PC-3 (cell line): Measurements from ENCODE around the gene LRRC52. TPM values are rescaled to one million over a fixed set of nuclear protein-coding genes. Genes with fewer than 3 reads are reported as not detected.
"Not testable (repeated sequence)": the region's sequence is repeated elsewhere in the genome, so short reads cannot be mapped to it uniquely, and the experiment has no call there.

Experiments used
- ATAC-seq: fragments of 200-7000 bp; cut with Tn5 transposase; 2 replicates; pipeline ENCODE4 v1.9.1; 2020; ENCODE audit warnings: mild to moderate bottlenecking, moderate library complexity
- BruUV-seq: library from RNA; stranded (reverse); fragments of 400-500 nt; replicated peaks from 2 replicates; lab custom pipeline; 2021; lab: Mats Ljungman, UMichigan
- CTCF ChIA-PET: fragments of 300-600 bp; sonication (Branson Sonifier 250); formaldehyde crosslinking; loops from one replicate; lab custom pipeline; 2022; ENCODE audit warnings: antibody characterized with exemption; lab: Charles Lee
- POLR2A ChIA-PET: fragments of 300-600 bp; sonication (Branson Sonifier 250); formaldehyde crosslinking; loops from one replicate; lab custom pipeline; 2022; ENCODE audit warnings: antibody characterized with exemption; ENCODE audit not compliant: unreplicated experiment; lab: Charles Lee
- DNase-seq: peaks from one replicate; pipeline ENCODE4 v3.0.0-alpha.2; 2015
- H2AFZ ChIP-seq: fragments of 300-600 bp; sonication (generic); 2 replicates; pipeline ENCODE4 v1.6.0; 2016; ENCODE audit warnings: antibody characterized with exemption, low read length
- H3F3A ChIP-seq: fragments of 300-600 bp; sonication (generic); one replicate; pipeline ENCODE4 v1.6.0; 2017; ENCODE audit warnings: antibody characterized with exemption, low read length, control low read depth, mild to moderate bottlenecking; ENCODE audit not compliant: unreplicated experiment
- H3K27ac ChIP-seq: fragments of 300-600 bp; sonication (generic); 2 replicates; pipeline ENCODE4 v1.5.1; 2016; ENCODE audit warnings: mild to moderate bottlenecking, low read length
- H3K27me3 ChIP-seq: fragments of 300-600 bp; sonication (generic); 2 replicates; pipeline ENCODE4 v1.6.1; 2016; ENCODE audit warnings: low read length, mixed read lengths
- H3K36me3 ChIP-seq: fragments of 300-600 bp; sonication (generic); 2 replicates; pipeline ENCODE4 v1.6.1; 2016; ENCODE audit warnings: low read depth, mixed run types, low read length, mixed read lengths
- H3K4me1 ChIP-seq: fragments of 300-600 bp; sonication (generic); 2 replicates; pipeline ENCODE4 v1.5.1; 2016; ENCODE audit warnings: low read length; ENCODE audit not compliant: insufficient read depth
- H3K4me2 ChIP-seq: fragments of 300-600 bp; sonication (generic); 2 replicates; pipeline ENCODE4 v1.6.0; 2016; ENCODE audit warnings: low read length
- H3K4me3 ChIP-seq: fragments of 300-600 bp; sonication (generic); 2 replicates; pipeline ENCODE4 v1.5.1; 2016; ENCODE audit warnings: mild to moderate bottlenecking, low read length, mixed read lengths
- H3K79me2 ChIP-seq: fragments of 300-600 bp; sonication (generic); 2 replicates; pipeline ENCODE4 v1.6.1; 2017; ENCODE audit warnings: low read length, mixed read lengths
- H3K9ac ChIP-seq: fragments of 300-600 bp; sonication (generic); 2 replicates; pipeline ENCODE4 v1.6.0; 2016; ENCODE audit warnings: mild to moderate bottlenecking, low read length
- H3K9me2 ChIP-seq: fragments of 300-600 bp; sonication (generic); replicated peaks from 2 replicates; pipeline ENCODE4 v1.6.1; 2016; ENCODE audit warnings: mixed run types, low read length, mixed read lengths
- H3K9me3 ChIP-seq: fragments of 300-600 bp; sonication (generic); 2 replicates; pipeline ENCODE4 v1.6.1; 2016; ENCODE audit warnings: low read length, mixed read lengths
- H4K20me1 ChIP-seq: fragments of 300-600 bp; sonication (generic); 2 replicates; pipeline ENCODE4 v1.6.1; 2016; ENCODE audit warnings: low read length, mixed read lengths
- EZH2 ChIP-seq: fragments of 300-600 bp; sonication (generic); IDR thresholded peaks from one replicate; pipeline ENCODE4 v1.6.1; 2017; ENCODE audit warnings: antibody characterized with exemption, mild to moderate bottlenecking, low read length; ENCODE audit not compliant: unreplicated experiment
- EZH2phosphoT487 ChIP-seq: fragments of 300-600 bp; sonication (generic); IDR thresholded peaks from 2 replicates; pipeline ENCODE4 v1.6.1; 2018; ENCODE audit warnings: mild to moderate bottlenecking, antibody characterized with exemption, low read length, borderline replicate concordance
- intact Hi-C: fragments of 100-400 bp; cut with micrococcal nuclease; formaldehyde crosslinking; loops from 2 replicates; pipeline ENCODE4 v1.9.0; 2023
- total RNA-seq: library from RNA; depleted of rRNA; stranded (reverse); fragments of >200 nt; gene quantifications from 2 replicates; pipeline ENCODE4 v1.2.3, GENCODE V29; 2014
- TF ChIP-seq, protein P1 (sequence below): fragments of 300-600 bp; sonication (generic); conservative IDR thresholded peaks from 2 replicates; pipeline ENCODE4 v1.5.1; 2017; ENCODE audit warnings: antibody characterized with exemption, low read depth, mild to moderate bottlenecking, low read length

LRRC52 gene
- total RNA-seq, 1 experiment from 2014 or later = not detected

DNA sequence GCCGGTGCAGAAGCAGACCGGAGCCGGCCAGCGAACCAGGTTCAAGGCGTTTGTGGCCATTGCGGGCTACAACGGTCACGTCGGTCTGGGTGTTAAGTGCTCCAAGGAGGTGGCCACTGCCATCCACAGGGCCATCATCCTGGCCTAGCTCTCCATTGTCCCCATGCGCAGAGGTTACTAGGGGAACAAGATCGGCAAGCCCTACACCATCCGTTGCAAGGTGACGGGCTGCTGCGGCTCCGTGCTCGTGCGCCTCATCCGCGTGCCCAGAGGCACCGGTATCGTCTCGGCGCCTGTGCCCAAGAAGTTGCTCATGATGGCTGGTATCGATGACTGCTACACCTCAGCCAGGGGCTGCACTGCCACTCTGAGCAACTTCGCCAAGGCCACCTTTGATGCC, 38.1 kb downstream of the LRRC52 start:
- Histone ChIP-seq H3K9me2 (no peaks in the 10 kb centered on the region), H3K4me1 (no peaks in the 10 kb centered on the region), H4K20me1 (no peaks in the 10 kb centered on the region), H3K27ac (no peak overlapping the region), H3K27me3 (peaks cover 49% of the 10 kb centered on the region; the same call in 1 of the 2 replicates), H3K9me3 (no peaks in the 10 kb centered on the region), H3K79me2 (no peaks in the 10 kb centered on the region), H2AFZ (no peak overlapping the region), H3K4me2 (no peak overlapping the region), H3K9ac (no peak overlapping the region), H3K4me3 (no peak overlapping the region), H3F3A (no peaks in the 10 kb centered on the region), H3K36me3 (no peaks in the 10 kb centered on the region)
- DNase-seq (no peak), ATAC-seq (no peak)
- BruUV-seq = no TSS peak
- CTCF ChIA-PET = no interaction called here
- intact Hi-C loops = no loop called here
- POLR2A ChIA-PET = no interaction called here
- TF ChIP-seq, protein P1, sequence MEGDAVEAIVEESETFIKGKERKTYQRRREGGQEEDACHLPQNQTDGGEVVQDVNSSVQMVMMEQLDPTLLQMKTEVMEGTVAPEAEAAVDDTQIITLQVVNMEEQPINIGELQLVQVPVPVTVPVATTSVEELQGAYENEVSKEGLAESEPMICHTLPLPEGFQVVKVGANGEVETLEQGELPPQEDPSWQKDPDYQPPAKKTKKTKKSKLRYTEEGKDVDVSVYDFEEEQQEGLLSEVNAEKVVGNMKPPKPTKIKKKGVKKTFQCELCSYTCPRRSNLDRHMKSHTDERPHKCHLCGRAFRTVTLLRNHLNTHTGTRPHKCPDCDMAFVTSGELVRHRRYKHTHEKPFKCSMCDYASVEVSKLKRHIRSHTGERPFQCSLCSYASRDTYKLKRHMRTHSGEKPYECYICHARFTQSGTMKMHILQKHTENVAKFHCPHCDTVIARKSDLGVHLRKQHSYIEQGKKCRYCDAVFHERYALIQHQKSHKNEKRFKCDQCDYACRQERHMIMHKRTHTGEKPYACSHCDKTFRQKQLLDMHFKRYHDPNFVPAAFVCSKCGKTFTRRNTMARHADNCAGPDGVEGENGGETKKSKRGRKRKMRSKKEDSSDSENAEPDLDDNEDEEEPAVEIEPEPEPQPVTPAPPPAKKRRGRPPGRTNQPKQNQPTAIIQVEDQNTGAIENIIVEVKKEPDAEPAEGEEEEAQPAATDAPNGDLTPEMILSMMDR = no peak
- no peak for TF ChIP-seq EZH2phosphoT487
- TF ChIP-seq EZH2 = no peak

DNA sequence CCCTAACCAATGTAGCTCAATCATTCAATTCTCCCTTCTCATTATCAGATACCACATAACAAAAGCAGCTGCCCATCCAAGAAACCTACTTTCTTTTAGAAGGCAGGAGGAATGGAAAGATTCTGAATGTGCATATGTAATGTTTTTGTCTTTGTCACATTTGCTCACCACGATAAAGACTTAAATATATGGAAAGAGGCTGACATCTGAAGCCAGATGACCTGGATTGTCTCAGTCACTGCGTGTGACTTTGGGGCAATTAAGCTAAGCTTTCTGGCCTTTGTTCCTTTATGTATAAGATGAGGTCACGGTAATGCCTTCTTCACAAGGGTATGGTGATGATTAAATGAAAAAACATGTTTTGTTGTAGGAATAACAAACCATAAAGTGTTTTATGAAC, 42.6 kb downstream of the LRRC52 start:
- H3K4me2 ChIP-seq = no peak overlapping the region
- H3K9me2 ChIP-seq = no peaks in the 10 kb centered on the region
- H3K4me3 ChIP-seq = no peak overlapping the region
- no peak overlapping the region for H2AFZ ChIP-seq
- intact Hi-C loops = no loop called here
- DNase-seq (no peak), ATAC-seq (no peak)
- ChIA-PET CTCF (no interaction called here), POLR2A (no interaction called here)
- no peaks in the 10 kb centered on the region for H4K20me1 ChIP-seq
- no peak overlapping the region for H3K27ac ChIP-seq
- peaks cover 56% of the 10 kb centered on the region for H3K27me3 ChIP-seq
- no peaks in the 10 kb centered on the region for H3K79me2 ChIP-seq
- no peaks in the 10 kb centered on the region for H3K36me3 ChIP-seq
- no peak overlapping the region for H3K9ac ChIP-seq
- H3K4me1 ChIP-seq = no peaks in the 10 kb centered on the region
- H3F3A ChIP-seq = no peaks in the 10 kb centered on the region
- BruUV-seq = no TSS peak
- H3K9me3 ChIP-seq = no peaks in the 10 kb centered on the region
- TF ChIP-seq EZH2phosphoT487 = no peak
- TF ChIP-seq, protein P1 = no peak
- no peak for TF ChIP-seq EZH2

DNA sequence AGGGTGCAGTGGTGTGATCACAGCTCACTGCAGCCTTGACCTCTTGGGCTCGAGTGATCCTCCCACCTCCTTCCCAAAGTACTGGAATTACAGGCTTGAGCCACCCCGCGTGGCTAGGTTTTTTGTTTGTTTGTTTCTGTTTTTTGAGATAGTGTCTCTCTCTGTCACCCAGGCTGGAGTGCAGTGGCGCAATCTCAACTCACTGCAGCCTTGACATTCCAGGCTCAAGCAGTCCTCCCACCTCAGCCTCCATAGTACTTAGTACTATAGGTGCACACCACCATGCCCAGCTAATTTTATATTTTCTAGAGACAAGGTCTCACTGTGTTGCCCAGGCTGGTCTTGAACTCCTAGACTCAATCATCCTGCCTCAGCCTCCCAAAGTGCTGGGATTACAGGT, 47.6 kb downstream of the LRRC52 start:
- H3K27me3 ChIP-seq = peaks cover 53% of the 10 kb centered on the region
- BruUV-seq, H3K4me1 ChIP-seq, ATAC-seq, H4K20me1 ChIP-seq, H3K9me2 ChIP-seq, H3K79me2 ChIP-seq, DNase-seq, H3K36me3 ChIP-seq, H3F3A ChIP-seq, H2AFZ ChIP-seq, H3K9ac ChIP-seq, POLR2A ChIA-PET, intact Hi-C loops, H3K4me3 ChIP-seq, H3K9me3 ChIP-seq, H3K4me2 ChIP-seq, H3K27ac ChIP-seq: not testable (repeated sequence)
- CTCF ChIA-PET = interaction anchor here (0.6 kb wide), 1 partner anchor 148 kb away, joined by 4 read pairs; no protein-coding TSS in a partner anchor
